Naive B cell (primary cell): ENCODE results near the gene LYL1. TPM values are rescaled to one million over a fixed set of nuclear protein-coding genes. Genes with fewer than 3 reads are reported as not detected.

ENCODE experiments used
- ATAC-seq, 2 donors: fragments of 150-1000 bp; cut with Tn5 transposase; 2 replicates each; pipeline ENCODE4 v1.10.0; 2021; ENCODE audit warnings: low read depth in 2 of 2, mild to moderate bottlenecking in 2 of 2, moderate library complexity in 2 of 2
- DNase-seq: peaks from one replicate; pipeline ENCODE4 v3.0.0; 2022
- H3K27ac Mint-ChIP-seq, 6 donors: one replicate each; pipeline ENCODE4 v1.8.0; 2020 to 2022; ENCODE audit warnings: mild to moderate bottlenecking in 6 of 6, mixed read lengths in 6 of 6, moderate library complexity in 5 of 6, inconsistent platforms in 2 of 6
- H3K27me3 Mint-ChIP-seq, 3 donors: one replicate each; pipeline ENCODE4 v1.8.0; 2021 to 2022; ENCODE audit warnings: mixed read lengths in 3 of 3, mild to moderate bottlenecking in 1 of 3
- H3K36me3 Mint-ChIP-seq, 2 donors: one replicate each; pipeline ENCODE4 v1.8.0; 2020 to 2022; ENCODE audit warnings: mixed read lengths in 2 of 2, inconsistent platforms in 1 of 2, mild to moderate bottlenecking in 1 of 2
- H3K4me1 Mint-ChIP-seq, 3 donors: one replicate each; pipeline ENCODE4 v1.8.0; 2020 to 2022; ENCODE audit warnings: mixed read lengths in 3 of 3, inconsistent platforms in 1 of 3, mild to moderate bottlenecking in 1 of 3, moderate library complexity in 1 of 3
- H3K4me3 Mint-ChIP-seq, 8 donors: one replicate each; pipeline ENCODE4 v1.8.0; 2020 to 2022; ENCODE audit warnings: mild to moderate bottlenecking in 8 of 8, mixed read lengths in 8 of 8, moderate library complexity in 8 of 8, inconsistent platforms in 2 of 8
- H3K9me3 Mint-ChIP-seq, 7 donors: one replicate each; pipeline ENCODE4 v1.8.0; 2020 to 2022; ENCODE audit warnings: mixed read lengths in 7 of 7, mild to moderate bottlenecking in 5 of 7, inconsistent platforms in 2 of 7, moderate library complexity in 1 of 7
- polyA plus RNA-seq, 6 donors: library from polyadenylated mRNA; unstranded; fragments of 300-500 nt; fragmentation: Illumina TruSeq; gene quantifications; one replicate each; pipeline ENCODE4 v1.2.3, GENCODE V29; 2021; ENCODE audit warnings: low read depth in 6 of 6

LYL1 gene
- polyA plus RNA-seq, 6 donors from 2014 or later, result 39.9 to 88.3 (median 50.8) TPM

DNA sequence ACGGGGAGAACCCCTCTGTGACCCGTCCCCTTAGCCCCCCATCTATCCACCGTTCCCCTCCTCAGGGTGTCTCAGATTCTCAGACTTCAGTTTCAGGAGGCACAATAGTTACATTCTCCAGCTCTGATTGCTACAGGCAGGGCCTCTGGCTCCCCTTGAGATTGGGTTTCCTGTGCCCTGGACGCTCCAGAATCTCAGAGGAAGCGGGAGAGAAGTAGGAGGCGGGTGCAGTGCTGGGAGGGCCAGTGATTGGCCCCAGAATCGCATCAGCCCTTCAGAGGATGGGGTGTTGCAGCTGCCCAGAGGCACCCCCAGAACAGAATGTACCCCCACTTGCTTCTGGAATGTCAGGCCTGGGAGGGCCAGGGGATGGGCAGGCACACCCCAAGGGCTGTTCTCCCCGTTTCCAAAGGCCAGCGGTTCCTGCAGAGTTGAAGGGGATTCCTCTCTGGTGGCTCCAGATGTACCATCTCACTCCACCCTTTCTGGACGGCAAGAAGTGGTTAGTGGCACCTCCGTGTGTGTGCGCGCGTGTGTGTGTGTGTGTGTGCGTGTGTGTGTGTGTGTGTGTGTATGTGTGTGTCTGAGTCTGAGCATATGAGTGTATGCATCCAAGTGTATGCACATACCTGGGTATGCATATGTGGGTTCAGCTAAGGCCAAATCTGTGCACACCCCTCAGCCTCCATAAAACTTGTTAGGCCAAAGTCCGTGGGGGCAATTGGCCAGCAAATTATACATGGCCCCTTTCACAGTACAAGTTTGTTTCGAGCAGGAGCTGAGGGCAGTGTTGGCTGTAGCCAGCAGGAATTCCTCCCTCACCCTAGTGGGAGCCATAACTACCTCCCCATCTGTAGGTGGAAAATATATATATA, 35.5 kb downstream of the LYL1 start:
- Mint-ChIP-seq H3K4me1 (peaks cover 2 to 5% (median 4%) of the 10 kb centered on the region in 3 donors), H3K27ac (no peak overlapping the region), H3K36me3 (no peaks in the 10 kb centered on the region), H3K9me3 (no peaks in the 10 kb centered on the region), H3K27me3 (peaks cover 6 to 8% (median 7%) of the 10 kb centered on the region in 3 donors), H3K4me3 (no peak overlapping the region)
- no peak for DNase-seq
- ATAC-seq, result no peak

DNA sequence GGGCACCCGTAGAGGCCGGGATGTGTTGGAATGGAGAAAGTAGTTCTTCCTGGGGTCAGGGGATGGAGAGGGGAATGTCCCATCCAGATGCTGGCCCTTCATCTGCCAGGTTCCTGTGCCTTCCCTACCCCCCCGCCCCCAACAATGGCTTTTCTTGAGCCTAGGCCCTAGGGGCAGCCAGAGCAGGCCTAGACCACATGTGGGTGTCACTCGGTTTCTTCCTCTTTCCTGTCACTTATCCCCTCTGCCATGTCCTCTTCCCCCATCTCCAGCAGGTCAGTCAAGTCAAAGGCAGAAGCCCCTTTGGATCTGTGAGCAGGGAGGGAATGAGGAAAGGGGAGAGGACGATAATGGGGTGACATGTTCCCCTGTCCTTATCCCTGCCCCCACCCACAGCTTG, 36.4 kb downstream of the LYL1 start:
- peaks cover 5 to 12% (median 7%) of the 10 kb centered on the region in 3 donors for H3K4me1 Mint-ChIP-seq
- no peak for DNase-seq
- ATAC-seq, result no peak
- no peaks in the 10 kb centered on the region for H3K9me3 Mint-ChIP-seq
- H3K4me3 Mint-ChIP-seq, result peak overlapping the region in 1 of 8 donors; percentile 18
- H3K36me3 Mint-ChIP-seq, result no peaks in the 10 kb centered on the region
- peaks cover 8 to 9% (median 9%) of the 10 kb centered on the region in 3 donors for H3K27me3 Mint-ChIP-seq
- H3K27ac Mint-ChIP-seq, result peak overlapping the region in 2 of 6 donors; percentile 37 to 57

DNA sequence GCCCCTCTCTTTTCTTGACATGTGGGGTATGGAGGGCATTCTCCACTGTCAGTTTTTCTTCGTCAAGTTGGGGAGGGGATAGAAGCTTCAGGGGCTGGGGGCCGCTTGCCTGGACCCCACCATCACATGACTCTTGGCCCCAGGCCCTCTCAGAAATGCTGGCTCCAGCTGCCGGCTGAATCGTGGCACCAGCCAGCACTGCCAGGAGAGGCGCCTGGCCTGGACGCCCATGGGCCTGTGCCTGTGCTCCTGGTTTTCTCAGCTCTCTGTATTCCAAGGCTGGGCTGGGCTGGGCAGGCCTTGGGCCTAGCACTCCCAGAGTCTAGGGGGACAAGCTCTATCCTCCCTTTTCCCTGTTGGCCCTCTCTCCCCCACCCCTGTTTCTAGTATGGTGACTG, 38.6 kb downstream of the LYL1 start:
- H3K4me3 Mint-ChIP-seq, result no peak overlapping the region
- DNase-seq (no peak), ATAC-seq (no peak)
- H3K27me3 Mint-ChIP-seq, result peaks cover 8 to 18% (median 16%) of the 10 kb centered on the region in 3 donors
- no peaks in the 10 kb centered on the region for H3K36me3 Mint-ChIP-seq
- H3K9me3 Mint-ChIP-seq, result no peaks in the 10 kb centered on the region
- peak overlapping the region in 1 of 6 donors; percentile 55 for H3K27ac Mint-ChIP-seq
- H3K4me1 Mint-ChIP-seq, result peaks cover under 1 to 16% (median 9%) of the 10 kb centered on the region in 3 donors

DNA sequence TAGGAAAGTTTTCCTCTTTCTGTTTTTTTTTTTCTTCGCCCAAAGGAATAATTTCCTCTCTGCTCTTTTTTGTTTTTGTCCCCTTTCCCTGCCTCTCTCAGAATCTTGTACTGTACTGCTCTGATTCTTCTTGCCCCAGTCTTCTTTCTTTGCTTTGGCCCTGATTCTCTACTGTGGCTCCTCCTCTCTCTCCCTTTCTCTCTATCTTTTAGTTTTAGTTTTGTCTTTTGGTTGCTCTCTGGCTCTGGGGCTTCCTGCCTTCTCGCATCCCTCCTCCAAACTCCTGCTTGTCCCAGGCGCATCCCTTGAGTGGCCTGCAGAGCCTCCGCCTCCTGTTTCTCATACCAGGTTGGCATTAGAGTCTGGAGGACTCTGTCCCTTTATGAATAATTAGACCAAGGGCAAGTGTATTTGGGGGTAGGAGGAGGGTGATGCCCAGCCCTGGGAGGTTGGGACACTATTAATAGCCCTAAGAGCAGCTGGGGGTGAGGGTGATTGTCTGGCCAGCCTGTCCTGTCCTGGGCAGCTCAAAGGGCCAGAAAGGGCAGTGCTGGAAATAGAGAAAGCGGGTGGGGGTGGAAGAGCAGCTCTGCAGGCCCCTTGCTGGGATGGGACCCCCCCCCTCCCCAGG, 39.1 kb downstream of the LYL1 start:
- peaks cover 10 to 18% (median 16%) of the 10 kb centered on the region in 3 donors for H3K27me3 Mint-ChIP-seq

DNA sequence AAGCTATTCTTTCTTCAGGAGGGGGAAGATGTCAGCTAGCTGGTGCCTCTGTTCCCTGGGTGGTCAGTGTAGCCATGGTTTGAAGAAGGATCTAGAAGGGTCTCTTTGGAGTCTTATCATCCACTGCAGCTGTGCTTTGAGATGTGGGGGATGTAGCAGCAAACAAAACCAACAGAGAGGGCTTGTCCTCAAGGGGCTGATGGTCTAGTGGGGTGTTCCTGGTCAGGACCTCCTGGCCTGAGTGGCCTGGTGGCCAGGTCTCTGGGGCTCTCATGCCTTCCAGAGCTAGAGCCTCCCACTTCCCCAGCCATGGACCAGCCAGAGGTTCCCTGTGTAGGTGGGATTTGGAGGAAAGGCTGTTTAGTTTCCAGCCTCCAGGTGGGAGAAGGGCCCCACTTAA, 40.3 kb downstream of the LYL1 start:
- DNase-seq (no peak), ATAC-seq (no peak)
- Mint-ChIP-seq H3K27ac (no peak overlapping the region), H3K9me3 (no peaks in the 10 kb centered on the region), H3K4me3 (peak overlapping the region in 2 of 8 donors; percentile 19 to 30), H3K36me3 (no peaks in the 10 kb centered on the region), H3K27me3 (peaks cover 10 to 16% (median 11%) of the 10 kb centered on the region in 3 donors), H3K4me1 (peaks cover 0 to 16% (median 9%) of the 10 kb centered on the region in 3 donors)

More for the DNA sequence above, 39.1 kb downstream of the LYL1 start:
- Mint-ChIP-seq H3K27ac (peak overlapping the region in 2 of 6 donors; percentile 55 to 88), H3K36me3 (no peaks in the 10 kb centered on the region), H3K4me1 (peaks cover 0 to 16% (median 9%) of the 10 kb centered on the region in 3 donors), H3K9me3 (no peaks in the 10 kb centered on the region), H3K4me3 (peak overlapping the region in 2 of 8 donors; percentile 22 to 27)
- no peak for DNase-seq
- ATAC-seq, result no peak

DNA sequence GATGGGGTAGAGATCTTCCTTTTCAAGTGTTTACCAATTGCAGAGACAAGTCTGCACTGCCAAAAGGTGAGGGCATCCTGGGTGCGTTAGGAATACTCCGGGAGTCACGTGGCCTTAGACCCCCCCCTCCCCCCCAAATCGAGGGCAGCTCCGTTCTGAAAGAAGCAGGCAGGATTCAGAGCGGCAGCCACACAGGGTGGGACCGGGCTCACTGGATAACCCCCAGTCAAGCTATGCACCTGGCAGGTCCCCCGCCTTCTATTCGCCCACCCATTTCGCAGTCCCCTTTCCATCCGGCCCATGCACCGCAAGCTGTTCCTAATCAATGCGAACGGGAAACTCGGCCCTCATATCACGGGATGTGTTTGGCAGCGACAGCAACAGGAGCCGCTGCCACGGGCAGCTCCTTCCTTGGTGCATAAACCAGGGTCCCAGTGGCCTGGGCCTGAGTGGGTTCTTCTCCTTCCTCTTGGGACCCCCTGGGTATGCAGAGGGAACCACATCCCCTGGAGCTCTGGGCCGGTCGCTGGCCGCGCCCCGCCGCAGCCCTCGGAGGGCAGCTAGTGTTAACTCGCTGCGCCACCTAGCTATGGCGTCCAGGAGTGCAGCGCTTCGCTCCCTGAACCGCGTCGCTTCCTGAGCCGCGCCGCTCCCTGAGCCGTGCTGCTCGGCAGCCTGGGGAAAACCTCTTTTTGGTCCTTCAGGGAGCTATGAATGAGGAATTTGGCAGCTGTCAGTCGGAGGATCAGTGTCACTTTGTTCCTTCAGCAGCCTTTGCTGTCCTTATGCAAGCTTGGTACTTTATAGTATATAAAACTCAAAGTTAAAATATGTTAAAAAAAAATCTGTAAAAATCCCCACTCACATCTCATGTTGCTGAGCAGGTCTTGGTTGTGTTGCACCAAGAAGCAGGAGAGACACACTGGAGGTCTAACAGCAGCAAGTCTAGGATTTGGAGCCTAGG, 41.4 kb downstream of the LYL1 start:
- ATAC-seq, result peak; percentile 95 to 96
- Mint-ChIP-seq H3K4me1 (peaks cover 0 to 16% (median 9%) of the 10 kb centered on the region in 3 donors), H3K9me3 (no peaks in the 10 kb centered on the region), H3K27ac (peak overlapping the region in 2 of 6 donors; percentile 9 to 65), H3K4me3 (peak overlapping the region; percentile 77 to 90 (median 84)), H3K27me3 (peaks cover 10 to 16% (median 11%) of the 10 kb centered on the region in 3 donors), H3K36me3 (no peaks in the 10 kb centered on the region)
- peak; percentile 70 for DNase-seq

DNA sequence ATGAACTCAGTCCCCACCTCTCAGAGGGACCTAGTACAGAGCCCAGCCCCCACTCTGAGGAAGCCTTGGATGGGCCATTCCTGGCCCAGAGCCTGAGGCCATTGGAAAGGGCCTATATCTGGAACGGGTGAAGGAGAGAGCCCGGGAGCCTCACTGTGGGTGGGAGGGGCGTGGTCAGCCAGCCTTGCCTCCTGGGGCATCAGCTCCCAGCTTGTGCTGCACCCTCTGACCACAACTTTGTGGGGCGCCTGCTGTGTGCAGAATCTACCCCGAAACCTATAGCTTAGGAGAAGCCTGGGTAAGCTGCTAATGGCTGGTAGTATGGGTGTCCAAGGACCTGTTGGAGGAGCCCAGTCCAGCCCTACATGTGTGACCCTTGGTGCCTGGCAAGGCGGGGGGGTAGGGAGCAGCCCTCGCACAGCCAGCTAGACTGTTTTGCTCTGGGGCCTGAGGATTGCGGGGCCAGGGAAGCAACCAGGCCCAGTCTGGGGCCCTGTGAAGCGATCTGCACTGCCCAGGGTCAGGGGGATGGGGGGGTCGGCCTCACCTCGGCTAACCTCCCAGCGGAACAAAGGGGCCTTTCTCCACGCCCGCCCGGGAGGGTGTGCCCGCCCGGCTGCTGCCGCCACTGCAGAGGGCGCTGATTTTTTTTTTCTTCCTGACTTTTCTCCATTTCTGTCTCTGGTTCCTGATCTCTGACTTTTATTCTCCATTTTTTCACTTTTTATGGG, 42.3 kb downstream of the LYL1 start:
- no peak overlapping the region for H3K27ac Mint-ChIP-seq
- ATAC-seq (no peak), DNase-seq (no peak)
- peaks cover 0 to 16% (median 9%) of the 10 kb centered on the region in 3 donors for H3K4me1 Mint-ChIP-seq
- H3K9me3 Mint-ChIP-seq, result no peaks in the 10 kb centered on the region
- peaks cover 16 to 19% (median 18%) of the 10 kb centered on the region in 3 donors for H3K27me3 Mint-ChIP-seq
- peak overlapping the region in 7 of 8 donors; percentile 30 to 90 (median 84) for H3K4me3 Mint-ChIP-seq
- no peaks in the 10 kb centered on the region for H3K36me3 Mint-ChIP-seq

DNA sequence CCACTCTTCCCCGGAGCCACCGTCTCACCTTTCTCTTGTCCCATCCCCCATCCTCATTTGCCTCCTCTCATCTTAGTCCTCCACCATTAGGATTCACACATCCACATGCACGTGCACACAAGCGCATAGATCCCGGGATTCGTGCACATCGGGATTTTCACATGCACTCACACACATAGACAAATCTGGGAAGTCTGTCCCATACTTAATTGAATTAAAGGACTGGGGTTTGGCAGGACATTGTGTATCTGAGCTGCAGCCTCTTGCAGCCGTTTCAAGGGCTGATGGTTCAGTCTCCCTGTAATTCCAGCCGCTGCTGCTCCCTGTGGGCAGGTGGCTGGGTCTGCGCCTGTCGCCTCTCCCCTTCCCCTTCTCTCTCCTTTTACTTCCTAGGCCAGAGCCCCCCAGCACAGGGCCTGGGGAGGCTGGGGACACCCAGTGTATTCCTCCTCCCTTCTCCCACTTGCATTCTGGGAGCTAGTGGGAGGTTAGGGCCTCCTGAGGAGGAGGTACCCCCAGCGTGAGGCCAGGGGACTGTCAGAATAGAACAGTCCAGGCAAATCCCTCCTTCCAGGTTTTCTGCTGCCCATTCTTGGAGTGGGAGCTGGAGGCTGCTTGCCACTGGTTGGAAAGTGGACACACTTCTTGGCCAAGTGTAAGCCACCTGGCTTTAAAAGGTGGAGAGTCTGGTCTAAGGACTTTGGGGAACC, 43.6 kb downstream of the LYL1 start:
- peak overlapping the region in 1 of 6 donors; percentile 92 for H3K27ac Mint-ChIP-seq

DNA sequence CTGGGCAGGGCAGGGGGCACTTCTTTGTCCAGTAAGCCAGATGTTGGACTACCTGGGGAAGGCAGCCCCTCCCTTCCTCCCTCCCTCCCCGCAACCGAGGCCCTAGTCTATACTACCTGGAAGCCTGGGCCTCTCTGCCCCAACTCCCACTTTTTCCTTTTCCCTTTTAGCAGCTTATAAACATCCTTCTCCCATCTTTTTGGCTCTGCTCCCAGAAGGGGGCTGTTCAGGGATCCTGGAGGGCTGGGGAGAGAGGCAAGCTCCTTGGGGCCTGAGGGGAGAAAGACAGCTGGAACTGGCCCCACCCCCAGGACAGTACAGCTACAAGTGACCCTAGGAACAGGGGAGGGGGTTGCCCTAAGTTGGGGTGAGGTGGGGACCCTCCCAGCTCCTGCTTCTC, 44.9 kb downstream of the LYL1 start:
- no peaks in the 10 kb centered on the region for H3K9me3 Mint-ChIP-seq

More for the DNA sequence above, 43.6 kb downstream of the LYL1 start:
- H3K4me3 Mint-ChIP-seq, result no peak overlapping the region
- DNase-seq, result no peak
- peaks cover 0 to 16% (median 9%) of the 10 kb centered on the region in 3 donors for H3K4me1 Mint-ChIP-seq
- ATAC-seq, result no peak
- peaks cover 16 to 22% (median 19%) of the 10 kb centered on the region in 3 donors for H3K27me3 Mint-ChIP-seq
- H3K9me3 Mint-ChIP-seq, result no peaks in the 10 kb centered on the region
- no peaks in the 10 kb centered on the region for H3K36me3 Mint-ChIP-seq

DNA sequence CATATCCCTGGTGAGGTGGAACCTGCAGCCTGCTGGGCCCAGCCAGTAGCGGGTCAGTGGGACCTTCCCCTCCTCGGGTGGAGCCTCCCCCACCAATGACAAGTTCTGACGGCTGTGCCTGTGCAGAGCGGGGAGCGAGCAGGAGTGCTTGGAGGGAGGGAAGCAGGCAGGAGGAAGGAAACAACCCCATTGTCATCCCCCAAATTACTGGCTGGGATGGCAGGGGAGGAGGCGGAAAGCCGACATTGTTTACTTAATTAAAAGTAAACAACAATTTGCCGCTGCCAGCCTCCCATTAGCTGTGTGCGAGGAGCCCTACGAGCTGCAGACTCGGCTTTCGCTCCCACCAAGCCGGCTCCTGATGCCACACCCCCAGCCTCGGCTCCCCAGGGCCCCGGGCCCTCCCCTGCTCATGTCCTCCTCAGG, 45.5 kb downstream of the LYL1 start:
- H3K27me3 Mint-ChIP-seq, result peaks cover 13 to 40% (median 35%) of the 10 kb centered on the region in 3 donors
- ATAC-seq (no peak), DNase-seq (no peak)
- H3K4me1 Mint-ChIP-seq, result peaks cover under 1 to 13% (median 9%) of the 10 kb centered on the region in 3 donors
- H3K36me3 Mint-ChIP-seq, result no peaks in the 10 kb centered on the region
- no peak overlapping the region for H3K27ac Mint-ChIP-seq
- H3K9me3 Mint-ChIP-seq, result no peaks in the 10 kb centered on the region
- H3K4me3 Mint-ChIP-seq, result no peak overlapping the region

More for the DNA sequence above, 44.9 kb downstream of the LYL1 start:
- peak overlapping the region in 1 of 6 donors; percentile 69 for H3K27ac Mint-ChIP-seq
- peaks cover 10 to 36% (median 31%) of the 10 kb centered on the region in 3 donors for H3K27me3 Mint-ChIP-seq
- no peak overlapping the region for H3K4me3 Mint-ChIP-seq
- DNase-seq (no peak), ATAC-seq (no peak)
- H3K36me3 Mint-ChIP-seq, result no peaks in the 10 kb centered on the region
- peaks cover 0 to 14% (median 9%) of the 10 kb centered on the region in 3 donors for H3K4me1 Mint-ChIP-seq

DNA sequence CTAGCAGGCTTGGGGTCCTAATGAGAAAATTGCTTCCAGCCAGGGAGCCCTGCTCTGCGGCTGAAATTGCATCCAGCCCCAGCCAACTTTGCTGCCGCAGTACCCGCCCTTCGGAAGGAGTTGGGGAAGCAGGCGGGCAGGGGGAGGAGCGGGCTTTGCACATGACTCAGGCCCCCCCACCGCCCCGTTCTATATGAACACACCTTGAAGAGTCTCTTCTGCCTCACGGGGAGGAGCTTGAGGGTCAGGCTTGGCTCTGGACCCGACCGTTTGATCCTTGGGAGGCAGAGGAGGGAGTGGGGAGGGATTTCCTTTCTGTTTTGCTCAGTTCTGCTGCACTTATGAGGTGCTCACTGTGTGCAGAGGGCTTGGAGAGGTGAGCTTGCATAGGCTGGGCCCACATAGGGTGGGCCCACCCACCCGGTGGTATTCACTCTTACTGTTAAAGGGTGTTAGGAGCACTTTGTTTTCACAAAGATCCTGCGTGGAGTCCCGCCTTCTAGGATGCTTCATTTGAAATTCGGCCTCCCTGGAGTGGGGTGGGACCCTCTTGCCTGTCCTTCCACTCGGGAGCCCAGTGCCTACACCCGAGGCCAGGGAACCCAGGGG, 46.5 kb downstream of the LYL1 start:
- Mint-ChIP-seq H3K27me3 (peaks cover 14 to 50% (median 42%) of the 10 kb centered on the region in 3 donors), H3K9me3 (no peaks in the 10 kb centered on the region), H3K4me3 (no peak overlapping the region), H3K36me3 (no peaks in the 10 kb centered on the region), H3K4me1 (peaks cover 10 to 13% (median 10%) of the 10 kb centered on the region in 3 donors), H3K27ac (no peak overlapping the region)
- no peak for DNase-seq
- no peak for ATAC-seq
